Duodenal mucosa (tissue), 2 donors: ENCODE data around the gene SETD1A.

ENCODE experiments used
- H3K27ac ChIP-seq: one replicate; pipeline ENCODE4 v1.7.0; 2013; ENCODE audit warnings: low read depth, low read length
- H3K27me3 ChIP-seq, 2 donors: one replicate each; pipeline ENCODE4 v1.7.0; 2013; ENCODE audit warnings: low read length in 2 of 2, control low read depth in 1 of 2; ENCODE audit not compliant: insufficient read depth in 2 of 2, control insufficient read depth in 1 of 2
- H3K36me3 ChIP-seq, 2 donors: one replicate each; pipeline ENCODE4 v1.7.0; 2013; ENCODE audit warnings: low read length in 2 of 2, control low read depth in 1 of 2; ENCODE audit not compliant: insufficient read depth in 2 of 2, control insufficient read depth in 1 of 2
- H3K4me1 ChIP-seq, 2 donors: one replicate each; pipeline ENCODE4 v1.7.0; 2013; ENCODE audit warnings: low read length in 2 of 2, control low read depth in 1 of 2; ENCODE audit not compliant: insufficient read depth in 2 of 2, control insufficient read depth in 1 of 2
- H3K4me3 ChIP-seq, 2 donors: one replicate each; pipeline ENCODE4 v1.7.0; 2013; ENCODE audit warnings: low read length in 2 of 2, low read depth in 1 of 2
- H3K9ac ChIP-seq, 2 donors: one replicate each; pipeline ENCODE4 v1.7.0; 2013; ENCODE audit warnings: low read length in 2 of 2, low read depth in 1 of 2
- H3K9me3 ChIP-seq, 2 donors: one replicate each; pipeline ENCODE4 v1.7.0; 2013; ENCODE audit warnings: low read length in 2 of 2, control low read depth in 1 of 2; ENCODE audit not compliant: control insufficient read depth in 1 of 2

Gene SETD1A

DNA sequence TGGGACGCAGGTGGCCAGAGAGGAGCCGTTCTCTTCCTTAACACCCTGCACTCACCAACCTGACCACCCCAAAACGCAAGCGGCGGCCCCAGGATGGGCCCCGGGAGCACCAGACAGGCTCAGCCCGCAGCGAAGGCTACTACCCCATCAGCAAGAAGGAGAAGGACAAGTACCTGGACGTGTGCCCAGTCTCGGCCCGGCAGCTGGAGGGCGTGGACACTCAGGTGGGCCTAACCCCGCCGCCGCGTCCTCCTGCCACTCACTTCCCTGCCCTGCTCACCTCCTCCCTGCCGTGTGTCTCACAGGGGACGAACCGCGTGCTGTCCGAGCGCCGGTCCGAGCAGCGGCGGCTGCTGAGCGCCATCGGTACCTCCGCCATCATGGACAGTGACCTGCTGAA is 22.9 kb downstream of the SETD1A start:
- H3K9me3 ChIP-seq: no peaks in the 10 kb centered on the region
- no peak overlapping the region for H3K9ac ChIP-seq
- no peak overlapping the region for H3K27ac ChIP-seq
- H3K4me3 ChIP-seq: no peak overlapping the region
- peaks cover 2 to 4% of the 10 kb centered on the region in 2 donors for H3K4me1 ChIP-seq
- H3K27me3 ChIP-seq: no peaks in the 10 kb centered on the region
- peaks cover 16 to 70% of the 10 kb centered on the region in 2 donors for H3K36me3 ChIP-seq

DNA sequence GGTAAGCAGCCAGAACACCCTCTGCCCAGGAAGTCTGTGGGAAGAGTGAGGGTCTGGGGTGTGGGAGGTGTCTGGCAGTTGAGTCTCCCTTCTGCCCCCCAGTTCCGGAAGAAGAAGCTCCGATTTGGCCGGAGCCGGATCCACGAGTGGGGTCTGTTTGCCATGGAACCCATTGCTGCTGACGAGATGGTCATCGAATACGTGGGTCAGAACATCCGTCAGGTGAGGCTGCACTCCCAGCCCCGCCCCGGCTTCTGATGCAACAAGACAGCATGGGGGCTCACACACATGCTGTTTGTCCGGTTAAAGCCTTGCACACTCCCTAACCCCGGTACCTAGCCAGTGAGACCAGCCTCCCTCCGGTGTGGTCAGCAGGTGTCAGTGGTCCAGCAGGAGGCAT is 23.4 kb downstream of the SETD1A start:
- H3K9me3 ChIP-seq: no peaks in the 10 kb centered on the region
- H3K9ac ChIP-seq: no peak overlapping the region
- no peak overlapping the region for H3K27ac ChIP-seq
- H3K4me1 ChIP-seq: peaks cover 8 to 9% of the 10 kb centered on the region in 2 donors
- H3K36me3 ChIP-seq: peaks cover 16 to 65% of the 10 kb centered on the region in 2 donors
- no peak overlapping the region for H3K4me3 ChIP-seq
- H3K27me3 ChIP-seq: no peaks in the 10 kb centered on the region

DNA sequence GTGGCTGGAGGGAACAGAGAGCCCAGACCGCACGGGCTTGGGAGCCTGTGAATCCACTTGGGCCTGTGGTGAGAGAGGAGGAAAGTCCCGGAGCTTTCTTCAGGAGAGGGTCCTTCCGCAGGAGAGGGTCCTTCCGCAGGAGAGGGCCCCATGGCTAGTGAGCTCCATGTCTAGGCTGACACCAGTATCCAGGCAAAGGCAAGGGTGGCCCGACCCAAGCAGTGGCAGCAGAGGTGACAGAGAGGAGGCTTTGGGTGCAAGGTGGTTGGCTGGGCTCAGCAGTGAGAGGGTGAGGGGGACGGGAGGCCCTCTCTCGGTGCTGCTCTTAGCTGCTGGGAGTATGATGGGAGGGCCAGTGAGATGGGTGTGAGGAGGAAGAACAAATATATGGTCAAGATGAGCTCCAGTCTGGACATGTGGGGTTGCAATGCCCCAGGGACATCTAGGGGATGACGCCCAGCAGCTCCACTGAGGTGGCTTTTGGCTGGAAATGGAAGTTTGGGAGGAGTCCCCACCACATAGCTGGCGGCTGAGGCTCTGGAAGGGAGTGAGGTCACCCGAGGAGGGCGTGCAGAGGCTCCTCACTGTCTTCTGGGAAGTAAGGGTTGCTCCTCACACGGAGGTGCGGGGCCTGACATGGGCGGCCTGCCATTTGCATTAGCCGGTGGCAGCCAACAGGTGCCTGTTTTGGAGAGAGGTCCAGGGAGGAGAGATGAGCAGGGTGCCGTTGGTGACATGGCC is 25.2 kb downstream of the SETD1A start:
- Histone ChIP-seq H3K4me3 (no peak overlapping the region), H3K36me3 (peaks cover 16 to 48% of the 10 kb centered on the region in 2 donors), H3K4me1 (peaks cover 9 to 11% of the 10 kb centered on the region in 2 donors), H3K9me3 (no peaks in the 10 kb centered on the region), H3K9ac (no peak overlapping the region), H3K27ac (no peak overlapping the region), H3K27me3 (no peaks in the 10 kb centered on the region)

DNA sequence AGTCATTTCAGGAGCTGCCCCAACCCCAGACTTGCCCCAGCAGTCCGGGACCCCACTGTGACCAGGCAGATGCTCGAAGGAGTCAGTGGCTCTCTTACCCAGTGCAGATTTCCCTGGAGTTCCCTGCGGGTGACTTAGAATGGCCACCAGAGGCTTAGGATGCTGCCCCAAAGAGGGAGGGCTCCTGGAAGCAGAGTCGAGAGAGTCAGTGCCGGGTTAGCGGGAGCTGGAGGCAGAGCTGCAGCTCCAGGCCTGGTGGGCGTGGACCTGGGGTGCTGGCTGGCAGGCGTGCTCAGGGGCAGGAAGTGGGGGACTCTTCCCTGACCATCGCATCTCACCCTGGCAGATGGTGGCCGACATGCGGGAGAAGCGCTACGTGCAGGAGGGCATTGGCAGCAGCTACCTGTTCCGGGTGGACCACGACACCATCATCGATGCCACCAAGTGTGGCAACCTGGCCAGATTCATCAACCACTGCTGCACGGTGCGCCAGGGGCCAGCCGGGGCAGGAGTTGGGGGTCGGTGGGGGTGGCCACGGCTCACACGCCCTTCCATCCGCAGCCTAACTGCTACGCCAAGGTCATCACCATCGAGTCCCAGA is 25.8 kb downstream of the SETD1A start:
- peaks cover 9 to 11% of the 10 kb centered on the region in 2 donors for H3K4me1 ChIP-seq
- no peaks in the 10 kb centered on the region for H3K27me3 ChIP-seq
- no peaks in the 10 kb centered on the region for H3K9me3 ChIP-seq
- H3K4me3 ChIP-seq: no peak overlapping the region
- H3K36me3 ChIP-seq: peaks cover 16 to 48% of the 10 kb centered on the region in 2 donors
- no peak overlapping the region for H3K27ac ChIP-seq
- H3K9ac ChIP-seq: no peak overlapping the region

DNA sequence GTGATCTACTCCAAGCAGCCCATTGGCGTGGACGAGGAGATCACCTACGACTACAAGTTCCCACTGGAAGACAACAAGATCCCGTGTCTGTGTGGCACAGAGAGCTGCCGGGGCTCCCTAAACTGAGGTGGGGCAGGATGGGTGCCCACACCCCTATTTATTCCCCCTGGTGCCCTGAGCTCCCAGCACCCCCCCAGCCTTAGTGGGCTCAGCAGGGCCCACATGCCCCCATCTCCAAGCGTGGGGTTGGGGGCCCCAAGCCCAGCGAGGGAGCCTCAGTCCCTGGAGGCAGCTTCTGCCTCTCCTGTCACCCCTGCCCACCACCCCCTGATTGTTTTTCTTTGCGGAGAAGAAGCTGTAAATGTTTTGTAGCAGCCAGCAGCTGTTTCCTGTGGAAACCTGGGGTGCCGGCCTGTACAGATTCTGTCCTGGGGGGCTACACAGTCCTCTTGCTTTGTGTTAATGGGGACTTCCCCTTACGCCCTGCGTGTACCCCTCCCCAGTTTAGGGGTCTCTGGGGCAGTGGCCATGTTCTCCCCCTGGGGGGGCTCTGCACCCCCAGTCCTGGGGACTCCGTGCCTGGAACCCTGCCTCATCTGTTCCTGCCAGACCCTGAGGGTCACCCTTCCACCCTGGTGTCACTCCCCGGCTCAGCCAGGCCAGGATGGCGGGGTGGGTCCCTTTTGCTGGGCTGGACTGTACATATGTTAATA is 26.5 kb downstream of the SETD1A start:
- Histone ChIP-seq H3K9ac (no peak overlapping the region), H3K4me1 (peaks cover 9 to 11% of the 10 kb centered on the region in 2 donors), H3K27me3 (no peaks in the 10 kb centered on the region), H3K27ac (no peak overlapping the region), H3K36me3 (peaks cover 16 to 43% of the 10 kb centered on the region in 2 donors), H3K9me3 (no peaks in the 10 kb centered on the region), H3K4me3 (no peak overlapping the region)

DNA sequence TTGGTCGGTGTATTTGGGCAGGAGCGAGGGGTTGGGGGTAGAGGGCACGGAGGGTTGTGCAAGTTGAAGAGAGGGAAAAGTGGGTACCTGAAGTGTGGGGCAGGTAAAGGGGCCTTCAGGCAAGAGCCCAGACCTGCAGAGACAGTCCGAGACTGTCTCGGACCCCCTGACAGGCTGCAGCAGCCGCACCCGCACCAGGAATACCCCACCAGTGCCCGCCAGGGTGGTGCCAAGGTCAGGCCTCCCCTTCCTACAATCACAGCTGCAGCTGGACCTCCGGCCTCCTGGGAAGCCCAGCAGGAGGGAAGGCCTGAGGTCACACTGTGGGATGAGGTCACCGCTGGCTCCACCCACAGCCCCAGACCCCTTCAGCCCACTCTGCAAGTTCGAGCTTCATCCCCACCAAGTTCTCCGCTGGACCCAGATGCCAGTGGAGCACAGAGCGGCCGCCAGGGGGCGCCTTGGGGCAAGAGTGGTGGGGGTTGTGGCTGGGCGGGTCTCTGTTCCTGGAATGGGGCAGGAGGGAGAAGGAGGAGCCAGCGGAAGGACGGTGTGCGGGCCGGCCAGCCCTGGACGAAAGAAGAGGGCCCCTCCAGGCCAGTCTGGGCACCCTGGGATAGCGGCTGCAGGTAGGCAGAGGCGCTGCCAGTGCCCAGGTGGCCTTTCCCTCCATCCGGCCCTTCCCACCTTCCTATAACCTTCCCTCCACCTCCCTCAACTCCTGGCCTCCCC is 27.3 kb downstream of the SETD1A start, which contains the start of gene HSD3B7:
TSS of gene HSD3B7 (plus strand) at position 539 of the 732 bp plus-strand sequence. CDS start 452 bp downstream, outside the sequence.
- H3K9ac ChIP-seq: peak within 1 kb of the TSS; percentile 51 to 68
- H3K27me3 ChIP-seq: no peaks in the 10 kb centered on the region
- peaks cover 16 to 38% of the 10 kb centered on the region in 2 donors for H3K36me3 ChIP-seq
- H3K4me3 ChIP-seq: peak within 1 kb of the TSS; percentile 61 to 73
- peak within 1 kb of the TSS; percentile 47 for H3K27ac ChIP-seq
- peaks cover 9 to 11% of the 10 kb centered on the region in 2 donors for H3K4me1 ChIP-seq
- H3K9me3 ChIP-seq: no peaks in the 10 kb centered on the region

DNA sequence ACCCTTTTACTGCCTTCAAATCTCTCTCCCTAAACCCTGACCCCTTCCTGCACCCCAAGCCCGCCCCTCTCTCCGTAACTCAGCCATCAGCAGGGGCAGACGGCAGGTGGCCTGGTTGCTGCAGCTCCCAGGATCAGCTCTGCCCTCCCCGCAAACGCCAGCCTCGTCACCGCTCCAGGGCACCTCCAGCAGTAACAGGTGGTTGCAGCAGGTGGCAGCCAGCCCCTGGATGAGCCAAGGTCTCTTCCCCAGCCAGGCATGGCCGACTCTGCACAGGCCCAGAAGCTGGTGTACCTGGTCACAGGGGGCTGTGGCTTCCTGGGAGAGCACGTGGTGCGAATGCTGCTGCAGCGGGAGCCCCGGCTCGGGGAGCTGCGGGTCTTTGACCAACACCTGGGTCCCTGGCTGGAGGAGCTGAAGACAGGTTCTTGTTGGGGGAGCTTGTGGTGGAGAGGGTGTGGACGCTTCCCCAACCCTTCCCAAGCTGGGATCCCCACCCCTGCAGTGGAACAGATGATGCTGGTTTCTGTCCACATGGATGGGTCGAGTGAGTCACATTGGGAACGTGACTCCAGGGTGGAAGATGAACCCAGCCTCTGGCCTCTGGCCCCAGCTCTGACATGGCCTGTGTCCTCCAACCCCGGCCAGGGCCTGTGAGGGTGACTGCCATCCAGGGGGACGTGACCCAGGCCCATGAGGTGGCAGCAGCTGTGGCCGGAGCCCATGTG is 28.0 kb downstream of the SETD1A start:
- Histone ChIP-seq H3K36me3 (peaks cover 11 to 31% of the 10 kb centered on the region in 2 donors), H3K9ac (peak overlapping the region; percentile 51 to 68), H3K4me3 (peak overlapping the region; percentile 61 to 73)

DNA sequence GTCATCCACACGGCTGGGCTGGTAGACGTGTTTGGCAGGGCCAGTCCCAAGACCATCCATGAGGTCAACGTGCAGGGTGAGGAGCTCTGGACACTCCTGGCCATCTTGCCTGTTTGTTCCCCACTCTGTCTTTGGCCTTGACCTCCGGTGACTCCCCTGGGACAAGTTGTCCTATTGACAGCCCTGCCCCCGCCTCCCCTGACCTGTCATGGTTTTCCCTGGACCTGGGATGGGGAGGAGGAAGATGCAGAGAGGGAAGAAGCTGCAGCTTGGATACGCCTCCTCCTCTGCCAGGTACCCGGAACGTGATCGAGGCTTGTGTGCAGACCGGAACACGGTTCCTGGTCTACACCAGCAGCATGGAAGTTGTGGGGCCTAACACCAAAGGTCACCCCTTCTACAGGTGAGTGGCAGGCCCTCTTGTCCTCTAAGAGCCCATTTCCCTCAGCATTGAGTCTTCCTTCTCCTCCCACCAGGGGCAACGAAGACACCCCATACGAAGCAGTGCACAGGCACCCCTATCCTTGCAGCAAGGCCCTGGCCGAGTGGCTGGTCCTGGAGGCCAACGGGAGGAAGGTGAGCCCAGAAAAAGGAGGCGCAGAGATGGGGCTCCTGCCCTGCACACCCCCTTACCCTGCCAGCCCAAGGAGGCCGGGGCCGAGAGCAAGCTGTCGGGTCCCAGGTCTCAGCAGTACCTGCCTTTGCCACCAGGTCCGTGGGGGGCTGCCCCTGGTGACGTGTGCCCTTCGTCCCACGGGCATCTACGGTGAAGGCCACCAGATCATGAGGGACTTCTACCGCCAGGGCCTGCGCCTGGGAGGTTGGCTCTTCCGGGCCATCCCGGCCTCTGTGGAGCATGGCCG is 28.8 kb downstream of the SETD1A start:
- Histone ChIP-seq H3K9me3 (no peaks in the 10 kb centered on the region), H3K4me1 (peaks cover 9 to 11% of the 10 kb centered on the region in 2 donors), H3K9ac (peak overlapping the region; percentile 51 to 68), H3K27ac (no peak overlapping the region), H3K4me3 (peak overlapping the region in 1 of 2 donors; percentile 61), H3K36me3 (peaks cover 7 to 24% of the 10 kb centered on the region in 2 donors), H3K27me3 (no peaks in the 10 kb centered on the region)

More for the DNA sequence above, 28.0 kb downstream of the SETD1A start:
- no peaks in the 10 kb centered on the region for H3K9me3 ChIP-seq
- no peaks in the 10 kb centered on the region for H3K27me3 ChIP-seq
- H3K4me1 ChIP-seq: peaks cover 9 to 11% of the 10 kb centered on the region in 2 donors
- H3K27ac ChIP-seq: peak overlapping the region; percentile 47
